ENCODE data around the gene FAXDC2.

Gene FAXDC2

GRCh38 chr5:154815025-154815424, 35.4 kb downstream of the FAXDC2 start:
- intact Hi-C loops (cut with DNase I) = no loop called here
- DNase-seq = peak in 1 of 42 donors; percentile 16

- intact Hi-C loops (cut with DNase I) = loop anchor here (5.0 kb wide), 2 partner anchors 56 to 161 kb away; partner anchors contain the start of gene LARP1
- DNase-seq = peak in 1 of 42 donors; percentile 15
These were observed 36.7 kb downstream of the FAXDC2 start for GRCh38 chr5:154813736-154814135.

- peak in 1 of 42 donors; percentile 4 for DNase-seq
- intact Hi-C loops (cut with DNase I) = loop anchor here (5.0 kb wide), 2 partner anchors 56 to 161 kb away; partner anchors contain the start of gene LARP1
These were observed 37.2 kb downstream of the FAXDC2 start for GRCh38 chr5:154813158-154813557.

- intact Hi-C loops (cut with DNase I) = loop anchor here (5.0 kb wide), 2 partner anchors 55 to 160 kb away; partner anchors contain the start of gene LARP1
These were observed 38.5 kb downstream of the FAXDC2 start for GRCh38 chr5:154811653-154812465.

GRCh38 chr5:154811239-154811638, 39.2 kb downstream of the FAXDC2 start:
- no peak for DNase-seq
- intact Hi-C loops (cut with DNase I) = loop anchor here (5.0 kb wide), 2 partner anchors 54 to 159 kb away; partner anchors contain the start of gene LARP1

More at GRCh38 chr5:154811653-154812465, 38.5 kb downstream of the FAXDC2 start:
- peak; percentile 31 to 85 (median 62) for DNase-seq

GRCh38 chr5:154806176-154806575, 44.2 kb downstream of the FAXDC2 start:
- no peak for DNase-seq
- intact Hi-C loops (cut with DNase I) = no loop called here

- no peak for DNase-seq
- intact Hi-C loops (cut with DNase I) = no loop called here
These were observed 48.4 kb downstream of the FAXDC2 start for GRCh38 chr5:154802050-154802449.

- intact Hi-C loops (cut with DNase I) = no loop called here
- DNase-seq = no peak
These were observed 49.3 kb downstream of the FAXDC2 start for GRCh38 chr5:154801083-154801482.

- DNase-seq = no peak
- intact Hi-C loops (cut with DNase I) = no loop called here
These were observed 49.8 kb downstream of the FAXDC2 start for GRCh38 chr5:154800582-154800981.

GRCh38 chr5:154797762-154798161, 52.6 kb downstream of the FAXDC2 start:
- no peak for DNase-seq
- intact Hi-C loops (cut with DNase I) = no loop called here

- intact Hi-C loops (cut with DNase I) = no loop called here
These were observed 55.2 kb downstream of the FAXDC2 start for GRCh38 chr5:154795235-154795596.

GRCh38 chr5:154794525-154795234, 55.7 kb downstream of the FAXDC2 start:
- no peak for DNase-seq
- intact Hi-C loops (cut with DNase I) = no loop called here

More at GRCh38 chr5:154795235-154795596, 55.2 kb downstream of the FAXDC2 start:
- DNase-seq = no peak

- peak in 1 of 42 donors; percentile 16 for DNase-seq
- intact Hi-C loops (cut with DNase I) = no loop called here
These were observed 56.5 kb downstream of the FAXDC2 start for GRCh38 chr5:154793599-154794524.

GRCh38 chr5:154791535-154791934, 58.9 kb downstream of the FAXDC2 start:
- intact Hi-C loops (cut with DNase I) = no loop called here
- no peak for DNase-seq

- no peak for DNase-seq
- intact Hi-C loops (cut with DNase I) = no loop called here
These were observed 62.2 kb downstream of the FAXDC2 start for GRCh38 chr5:154788212-154788611.

GRCh38 chr5:154786414-154786813, 64.0 kb downstream of the FAXDC2 start:
- intact Hi-C loops (cut with DNase I) = no loop called here
- no peak for DNase-seq

GRCh38 chr5:154784856-154785255, 65.5 kb downstream of the FAXDC2 start:
- intact Hi-C loops (cut with DNase I) = no loop called here
- no peak for DNase-seq

GRCh38 chr5:154783774-154784460, 66.5 kb downstream of the FAXDC2 start:
- no peak for DNase-seq
- intact Hi-C loops (cut with DNase I) = no loop called here
